ENCODE results near the gene EXOC2. TPM values are rescaled to one million over a fixed set of nuclear protein-coding genes. Genes with fewer than 3 reads are reported as not detected.
A peak's percentile ranks its signal among the peaks of the same experiment; 100 is the strongest.
"Not testable (repeated sequence)": the region's sequence is repeated elsewhere in the genome, so short reads cannot be mapped to it uniquely, and the experiment has no call there.

The EXOC2 gene
- total and polyA plus RNA-seq, 4 experiments from 2014 or later: 38.2 to 48.3 (median 46.1) TPM

DNA sequence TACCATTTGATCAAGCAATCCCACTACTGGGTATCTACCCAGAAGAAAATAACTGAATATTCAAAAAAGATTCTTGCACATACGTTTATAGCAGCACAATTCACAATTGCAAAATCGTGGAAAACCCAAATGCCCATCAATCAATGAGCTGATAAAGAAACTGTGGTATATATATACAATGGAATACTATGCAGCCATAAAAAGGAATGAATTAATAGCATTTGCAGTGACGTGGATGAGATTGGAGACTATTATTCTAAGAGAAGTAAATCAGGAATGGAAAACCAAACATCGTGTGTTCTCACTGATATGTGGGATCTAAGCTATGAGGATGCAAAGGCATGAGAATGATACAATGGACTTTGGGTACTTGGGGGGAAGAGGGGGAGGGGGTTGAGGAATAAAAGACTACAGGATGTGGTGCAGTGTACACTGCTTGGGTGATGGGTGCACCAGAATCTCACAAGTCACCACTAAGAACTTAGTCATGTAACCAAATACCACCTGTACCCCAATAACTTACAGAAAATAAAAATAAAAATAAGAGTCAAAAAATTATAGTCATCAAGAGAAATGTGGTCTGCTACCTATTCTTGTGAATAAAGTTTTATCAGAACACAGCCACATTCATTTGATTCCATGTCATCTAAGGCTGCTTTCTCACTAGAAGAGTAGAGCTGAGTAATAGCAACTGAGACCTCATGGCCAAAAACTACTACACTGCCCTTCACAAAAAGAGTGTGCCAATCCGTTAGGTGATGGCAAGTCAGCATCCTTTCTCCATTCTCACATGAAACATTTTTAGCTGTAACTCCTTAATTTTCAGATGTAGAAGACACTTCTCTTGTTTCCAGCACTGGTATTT lies 27.3 kb downstream of the EXOC2 start:
- DNase-seq: no peak
- Histone ChIP-seq H3K4me3 (ENCODE audit: low read length in 2 of 2) (no peak overlapping the region), H3K27me3 (ENCODE audit: insufficient read depth, low read length) (no peaks in the 10 kb centered on the region), H3K4me1 (ENCODE audit: insufficient read depth, low read length) (peaks cover 28% of the 10 kb centered on the region), H3K9me3 (ENCODE audit: control insufficient read depth in 1 of 2, low read length in 2 of 2) (no peaks in the 10 kb centered on the region), H3K27ac (ENCODE audit: low read depth, low read length) (no peak overlapping the region), H3K36me3 (ENCODE audit: insufficient read depth, low read length) (peaks cover 3% of the 10 kb centered on the region)
- peaks cover 46 to 59% (median 52%) of the 10 kb centered on the region in 4 donors for H3K4me1 Mint-ChIP-seq
- CTCF ChIA-PET (ENCODE audit: partially characterized antibody): no interaction called here
- POLR2A ChIA-PET (ENCODE audit: partially characterized antibody): no interaction called here
- peaks cover 14 to 31% of the 10 kb centered on the region in 2 donors for H3K36me3 Mint-ChIP-seq
- no peak overlapping the region for H3K27ac Mint-ChIP-seq
- intact Hi-C loops (cut with micrococcal nuclease): no loop called here
- no peak overlapping the region for H3K4me3 Mint-ChIP-seq
- peaks cover 0 to 14% (median 5%) of the 10 kb centered on the region in 8 donors for H3K9me3 Mint-ChIP-seq
- no peaks in the 10 kb centered on the region for H3K27me3 Mint-ChIP-seq

DNA sequence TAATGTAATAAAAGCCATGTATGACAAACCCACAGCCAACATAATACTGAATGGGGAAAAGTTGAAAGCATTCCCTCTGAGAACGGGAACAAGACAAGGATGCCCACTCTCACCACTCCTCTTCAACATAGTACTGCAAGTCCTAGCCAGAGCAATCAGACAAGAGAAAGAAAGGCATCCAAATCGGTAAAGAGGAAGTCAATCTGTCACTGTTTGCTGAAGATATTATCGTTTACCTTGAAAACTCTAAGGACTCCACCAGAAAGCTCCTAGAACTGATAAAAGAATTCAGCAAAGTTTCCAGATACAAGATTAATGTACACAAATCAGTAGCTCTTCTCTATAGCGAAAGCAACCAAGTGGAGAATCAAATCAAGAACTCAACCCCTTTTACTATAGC lies 29.2 kb downstream of the EXOC2 start:
- Mint-ChIP-seq H3K9me3 (peaks cover 0 to 14% (median 5%) of the 10 kb centered on the region in 8 donors), H3K4me1 (peaks cover 55 to 73% (median 64%) of the 10 kb centered on the region in 4 donors), H3K27ac (peak overlapping the region in 2 of 7 donors; percentile 7 to 68), H3K4me3 (peak overlapping the region in 3 of 8 donors; percentile 3 to 60 (median 31)), H3K36me3 (peaks cover 12 to 33% of the 10 kb centered on the region in 2 donors)
- H3K4me1 ChIP-seq (ENCODE audit: insufficient read depth, low read length): peaks cover 33% of the 10 kb centered on the region
- H3K27ac ChIP-seq (ENCODE audit: low read depth, low read length); H3K27me3 ChIP-seq (ENCODE audit: insufficient read depth, low read length); DNase-seq; H3K36me3 ChIP-seq (ENCODE audit: insufficient read depth, low read length); H3K4me3 ChIP-seq (ENCODE audit: low read length in 2 of 2); intact Hi-C loops (cut with micrococcal nuclease); H3K27me3 Mint-ChIP-seq; POLR2A ChIA-PET (ENCODE audit: partially characterized antibody); CTCF ChIA-PET (ENCODE audit: partially characterized antibody); H3K9me3 ChIP-seq (ENCODE audit: control insufficient read depth in 1 of 2, low read length in 2 of 2): not testable (repeated sequence)

DNA sequence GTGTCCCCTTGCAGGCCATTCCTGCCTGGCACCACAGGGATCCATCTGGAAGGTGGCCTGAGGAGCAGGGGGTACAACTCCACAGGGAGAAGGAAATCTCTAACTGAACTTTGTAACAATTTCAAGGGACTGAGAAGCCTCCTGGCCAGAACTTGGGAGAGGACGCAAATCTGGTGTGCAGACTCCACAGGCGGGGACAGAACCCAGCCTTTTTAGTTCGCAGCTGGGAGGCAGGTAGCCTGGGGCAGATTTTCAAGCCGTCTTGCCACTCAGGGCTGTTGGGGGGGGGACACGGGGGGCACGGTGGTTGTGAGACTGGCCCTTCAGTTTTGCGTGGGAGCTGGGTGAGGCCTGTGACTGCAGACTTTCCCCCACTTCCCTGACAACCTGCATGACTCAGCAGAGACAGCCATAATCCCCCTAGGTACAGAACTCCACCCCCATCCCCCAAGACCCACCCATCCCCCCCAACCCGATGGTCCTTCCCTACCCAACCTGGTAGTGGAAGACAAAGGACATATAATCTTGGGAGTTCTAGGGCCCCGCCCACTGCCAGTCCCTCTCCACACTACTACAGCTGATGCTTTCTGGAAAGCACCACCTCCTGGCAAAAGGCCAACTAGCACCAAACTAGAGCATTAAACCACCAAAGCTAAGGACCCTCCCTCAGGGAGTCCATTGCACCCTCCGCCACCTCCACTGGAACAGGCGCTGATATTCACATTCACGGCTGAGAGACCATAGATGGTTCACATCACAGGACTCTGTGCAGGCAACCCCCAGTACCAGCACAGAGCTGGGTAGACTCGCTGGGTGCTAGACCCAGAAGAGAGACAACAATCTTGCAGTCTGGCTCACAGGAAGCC lies 33.0 kb downstream of the EXOC2 start:
- Mint-ChIP-seq H3K4me1 (peaks cover 53 to 66% (median 60%) of the 10 kb centered on the region in 4 donors), H3K27ac (peak overlapping the region in 6 of 7 donors; percentile 2 to 67 (median 40)), H3K9me3 (peaks cover 0 to 5% (median 1%) of the 10 kb centered on the region in 8 donors), H3K36me3 (peaks cover 22 to 40% of the 10 kb centered on the region in 2 donors), H3K4me3 (peak overlapping the region in 3 of 8 donors; percentile 24 to 67 (median 64)), H3K27me3 (no peaks in the 10 kb centered on the region)
- H3K9me3 ChIP-seq (ENCODE audit: control insufficient read depth in 1 of 2, low read length in 2 of 2): no peaks in the 10 kb centered on the region
- H3K27me3 ChIP-seq (ENCODE audit: insufficient read depth, low read length): no peaks in the 10 kb centered on the region
- peaks cover 33% of the 10 kb centered on the region for H3K4me1 ChIP-seq (ENCODE audit: insufficient read depth, low read length)
- no peak overlapping the region for H3K4me3 ChIP-seq (ENCODE audit: low read length in 2 of 2)
- no peaks in the 10 kb centered on the region for H3K36me3 ChIP-seq (ENCODE audit: insufficient read depth, low read length)
- H3K27ac ChIP-seq (ENCODE audit: low read depth, low read length): no peak overlapping the region
- ChIA-PET CTCF (ENCODE audit: partially characterized antibody) (interaction anchor here (1.0 kb wide), 1 partner anchor 23 kb away, joined by 4 read pairs; no protein-coding TSS in a partner anchor), POLR2A (ENCODE audit: partially characterized antibody) (interaction anchor here (1.0 kb wide), 1 partner anchor 13 kb away, joined by 3 read pairs; no protein-coding TSS in a partner anchor)
- no peak for DNase-seq
- intact Hi-C loops (cut with micrococcal nuclease): no loop called here

DNA sequence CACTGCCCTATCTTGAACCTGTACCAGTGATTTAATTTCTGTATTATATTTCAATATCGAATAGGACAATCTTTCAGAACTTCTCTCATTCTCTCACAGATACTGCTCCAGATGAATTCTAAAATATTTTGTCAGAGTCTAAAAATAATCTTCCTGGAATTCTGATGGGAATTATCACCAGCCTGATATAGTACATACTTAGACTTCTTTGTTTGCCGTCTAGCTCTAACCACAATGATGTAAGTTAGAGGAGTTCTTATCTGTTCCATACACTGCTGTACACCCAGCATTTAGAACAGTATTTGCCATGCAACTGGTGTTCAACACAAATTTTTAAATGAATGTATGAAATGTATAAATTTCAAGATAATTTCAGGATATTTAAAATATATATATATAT lies 34.7 kb downstream of the EXOC2 start:
- H3K27ac ChIP-seq (ENCODE audit: low read depth, low read length): no peak overlapping the region

DNA sequence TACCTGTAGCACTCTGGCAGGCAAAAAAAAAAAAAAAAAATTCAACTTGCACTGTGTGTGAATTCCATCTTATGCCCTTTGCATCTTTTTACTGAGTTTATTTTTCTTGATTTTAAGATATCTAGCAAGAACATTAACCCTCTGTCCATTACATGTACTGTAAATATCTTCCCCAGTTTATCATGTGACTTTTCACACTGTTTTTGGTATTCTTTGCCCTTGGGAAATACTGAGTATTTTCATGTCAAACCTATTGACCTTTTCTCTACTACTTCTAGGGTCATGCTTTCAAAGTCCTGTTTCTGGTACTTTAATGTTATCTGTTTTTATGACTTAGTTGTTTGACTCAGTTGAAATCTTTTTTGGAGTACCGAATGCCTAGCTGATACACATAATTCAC lies 35.2 kb downstream of the EXOC2 start:
- Histone ChIP-seq H3K36me3 (ENCODE audit: insufficient read depth, low read length) (no peaks in the 10 kb centered on the region), H3K27me3 (ENCODE audit: insufficient read depth, low read length) (no peaks in the 10 kb centered on the region), H3K9me3 (ENCODE audit: control insufficient read depth in 1 of 2, low read length in 2 of 2) (no peaks in the 10 kb centered on the region), H3K27ac (ENCODE audit: low read depth, low read length) (no peak overlapping the region), H3K4me3 (ENCODE audit: low read length in 2 of 2) (no peak overlapping the region), H3K4me1 (ENCODE audit: insufficient read depth, low read length) (peaks cover 23% of the 10 kb centered on the region)
- Mint-ChIP-seq H3K36me3 (peaks cover 28 to 49% of the 10 kb centered on the region in 2 donors), H3K4me3 (no peak overlapping the region), H3K4me1 (peaks cover 43 to 60% (median 52%) of the 10 kb centered on the region in 4 donors), H3K9me3 (peaks cover 0 to 4% (median 0%) of the 10 kb centered on the region in 8 donors), H3K27ac (peak overlapping the region in 1 of 7 donors; percentile 7), H3K27me3 (no peaks in the 10 kb centered on the region)
- ChIA-PET POLR2A (ENCODE audit: partially characterized antibody) (no interaction called here), CTCF (ENCODE audit: partially characterized antibody) (no interaction called here)
- DNase-seq: no peak
- intact Hi-C loops (cut with micrococcal nuclease): no loop called here

More for the DNA sequence above, 34.7 kb downstream of the EXOC2 start:
- no peaks in the 10 kb centered on the region for H3K27me3 Mint-ChIP-seq
- CTCF ChIA-PET (ENCODE audit: partially characterized antibody): no interaction called here
- H3K36me3 ChIP-seq (ENCODE audit: insufficient read depth, low read length): no peaks in the 10 kb centered on the region
- H3K36me3 Mint-ChIP-seq: peaks cover 28 to 44% of the 10 kb centered on the region in 2 donors
- peaks cover 28% of the 10 kb centered on the region for H3K4me1 ChIP-seq (ENCODE audit: insufficient read depth, low read length)
- POLR2A ChIA-PET (ENCODE audit: partially characterized antibody): no interaction called here
- peaks cover 0 to 4% (median 0%) of the 10 kb centered on the region in 8 donors for H3K9me3 Mint-ChIP-seq
- no peaks in the 10 kb centered on the region for H3K9me3 ChIP-seq (ENCODE audit: control insufficient read depth in 1 of 2, low read length in 2 of 2)
- H3K27ac Mint-ChIP-seq: peak overlapping the region in 1 of 7 donors; percentile 7
- H3K4me3 ChIP-seq (ENCODE audit: low read length in 2 of 2): no peak overlapping the region
- intact Hi-C loops (cut with micrococcal nuclease): no loop called here
- no peaks in the 10 kb centered on the region for H3K27me3 ChIP-seq (ENCODE audit: insufficient read depth, low read length)
- peaks cover 44 to 60% (median 53%) of the 10 kb centered on the region in 4 donors for H3K4me1 Mint-ChIP-seq
- H3K4me3 Mint-ChIP-seq: no peak overlapping the region
- DNase-seq: no peak

DNA sequence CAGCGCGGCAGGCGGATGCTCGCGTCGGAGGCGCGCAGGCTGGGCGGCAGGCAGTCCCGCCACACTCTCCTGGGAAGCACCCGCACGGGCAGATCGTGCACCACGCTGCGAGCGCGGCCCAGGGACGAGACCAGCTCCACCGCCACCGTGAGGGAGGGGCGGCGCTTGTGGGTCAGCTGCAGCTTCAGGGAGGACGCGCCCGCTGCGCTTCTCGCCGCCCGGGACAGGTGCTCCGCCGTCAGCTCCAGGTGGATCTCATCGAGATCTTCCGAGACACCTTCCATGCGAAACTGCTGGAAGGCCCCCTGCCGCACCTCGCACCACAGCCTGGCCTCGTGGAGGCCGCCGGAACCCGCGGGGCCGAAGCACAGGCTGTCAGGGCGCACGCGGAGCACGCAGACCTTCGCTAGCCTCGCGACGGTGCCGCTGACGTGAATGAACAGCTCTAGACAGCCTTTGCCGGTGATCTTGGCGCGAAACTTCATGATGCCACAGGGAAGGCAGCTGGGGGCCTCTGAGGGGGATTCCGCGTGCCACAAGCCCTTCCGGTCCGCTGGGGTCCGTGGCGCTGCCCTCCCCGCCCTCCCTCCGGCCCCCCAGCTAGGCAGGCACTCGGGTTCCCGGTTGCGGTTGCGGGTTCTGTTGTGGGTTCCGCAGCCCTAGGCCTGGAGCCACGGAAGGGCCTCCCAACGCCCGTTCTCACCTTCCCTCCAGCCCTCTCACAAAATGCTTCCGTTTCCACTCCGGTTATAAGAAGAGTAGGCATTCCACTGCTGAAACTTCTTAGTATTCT lies 36.3 kb downstream of the EXOC2 start, which contains the start of gene HUS1B:
HUS1B (minus strand) TSS at position 641 of the 793 bp plus-strand sequence; CDS start at position 485, 156 bp downstream.
- Histone ChIP-seq H3K4me3 (ENCODE audit: low read length in 2 of 2) (no peak within 1 kb of the TSS), H3K27ac (ENCODE audit: low read depth, low read length) (no peak within 1 kb of the TSS), H3K9me3 (ENCODE audit: control insufficient read depth in 1 of 2, low read length in 2 of 2) (no peaks in the 10 kb centered on the region), H3K4me1 (ENCODE audit: insufficient read depth, low read length) (peaks cover 15% of the 10 kb centered on the region), H3K27me3 (ENCODE audit: insufficient read depth, low read length) (no peaks in the 10 kb centered on the region), H3K36me3 (ENCODE audit: insufficient read depth, low read length) (no peaks in the 10 kb centered on the region)
- ChIA-PET CTCF (ENCODE audit: partially characterized antibody) (interaction anchor here (0.5 kb wide), 1 partner anchor 8 kb away, joined by 3 read pairs; no protein-coding TSS in a partner anchor), POLR2A (ENCODE audit: partially characterized antibody) (interaction anchor here (0.6 kb wide), 1 partner anchor 756 kb away, joined by 4 read pairs; no protein-coding TSS in a partner anchor)
- DNase-seq: no peak
- peaks cover 0 to 4% (median 0%) of the 10 kb centered on the region in 8 donors for H3K9me3 Mint-ChIP-seq
- H3K27ac Mint-ChIP-seq: no peak within 1 kb of the TSS
- H3K4me3 Mint-ChIP-seq: no peak within 1 kb of the TSS
- H3K4me1 Mint-ChIP-seq: peaks cover 38 to 52% (median 45%) of the 10 kb centered on the region in 4 donors
- H3K36me3 Mint-ChIP-seq: peaks cover 28 to 52% of the 10 kb centered on the region in 2 donors
- intact Hi-C loops (cut with micrococcal nuclease): no loop called here
- H3K27me3 Mint-ChIP-seq: no peaks in the 10 kb centered on the region

Data from CD4-positive, alpha-beta memory T cell (primary cell).